ENCODE results near the gene WDPCP.
"Not testable (repeated sequence)": the region's sequence is repeated elsewhere in the genome, so short reads cannot be mapped to it uniquely, and the experiment has no call there.

WDPCP gene

GRCh38 chr2:63438181-63438580 lies 150.1 kb downstream of the WDPCP start:
- FAIRE-seq: no peak

GRCh38 chr2:63436488-63436887 lies 151.8 kb downstream of the WDPCP start:
- FAIRE-seq: no peak

GRCh38 chr2:63435070-63435469 lies 153.2 kb downstream of the WDPCP start:
- no peak for FAIRE-seq

GRCh38 chr2:63434024-63435001 lies 154.0 kb downstream of the WDPCP start:
- FAIRE-seq: no peak

- no peak for FAIRE-seq
Measured at GRCh38 chr2:63432373-63432772, 155.9 kb downstream of the WDPCP start.

- FAIRE-seq: no peak
Measured at GRCh38 chr2:63425606-63426005, 162.7 kb downstream of the WDPCP start.

- no peak for FAIRE-seq
Measured at GRCh38 chr2:63425079-63425416, 163.2 kb downstream of the WDPCP start.

GRCh38 chr2:63424329-63425078 lies 163.8 kb downstream of the WDPCP start:
- FAIRE-seq: no peak

- FAIRE-seq: no peak
Measured at GRCh38 chr2:63422556-63422955, 165.7 kb downstream of the WDPCP start.

- no peak for FAIRE-seq
Measured at GRCh38 chr2:63408530-63408929, 179.7 kb downstream of the WDPCP start.

- FAIRE-seq: no peak
Measured at GRCh38 chr2:63406641-63407040, 181.6 kb downstream of the WDPCP start.

- no peak for FAIRE-seq
Measured at GRCh38 chr2:63403820-63404219, 184.5 kb downstream of the WDPCP start.

GRCh38 chr2:63402889-63403288 lies 185.4 kb downstream of the WDPCP start:
- not testable (repeated sequence) for FAIRE-seq

GRCh38 chr2:63399156-63399555 lies 189.1 kb downstream of the WDPCP start:
- FAIRE-seq: no peak

GRCh38 chr2:63379451-63379850 lies 208.8 kb downstream of the WDPCP start:
- no peak for FAIRE-seq

GRCh38 chr2:63378589-63378988 lies 209.7 kb downstream of the WDPCP start:
- FAIRE-seq: no peak

GRCh38 chr2:63374341-63374740 lies 213.9 kb downstream of the WDPCP start:
- FAIRE-seq: no peak

- no peak for FAIRE-seq
Measured at GRCh38 chr2:63372549-63372948, 215.7 kb downstream of the WDPCP start.

- no peak for FAIRE-seq
Measured at GRCh38 chr2:63369146-63369545, 219.1 kb downstream of the WDPCP start.

- FAIRE-seq: no peak
Measured at GRCh38 chr2:63364866-63365265, 223.4 kb downstream of the WDPCP start.

GRCh38 chr2:63357722-63358121 lies 230.6 kb downstream of the WDPCP start:
- not testable (repeated sequence) for FAIRE-seq

- no peak for FAIRE-seq
Measured at GRCh38 chr2:63347361-63347760, 240.9 kb downstream of the WDPCP start.

GRCh38 chr2:63346411-63346810 lies 241.9 kb downstream of the WDPCP start:
- FAIRE-seq: no peak

GRCh38 chr2:63345285-63345633 lies 243.0 kb downstream of the WDPCP start:
- FAIRE-seq: no peak

Measured in A204.1 (cell line).